ENCODE measurements around the gene SNX20.

DNA sequence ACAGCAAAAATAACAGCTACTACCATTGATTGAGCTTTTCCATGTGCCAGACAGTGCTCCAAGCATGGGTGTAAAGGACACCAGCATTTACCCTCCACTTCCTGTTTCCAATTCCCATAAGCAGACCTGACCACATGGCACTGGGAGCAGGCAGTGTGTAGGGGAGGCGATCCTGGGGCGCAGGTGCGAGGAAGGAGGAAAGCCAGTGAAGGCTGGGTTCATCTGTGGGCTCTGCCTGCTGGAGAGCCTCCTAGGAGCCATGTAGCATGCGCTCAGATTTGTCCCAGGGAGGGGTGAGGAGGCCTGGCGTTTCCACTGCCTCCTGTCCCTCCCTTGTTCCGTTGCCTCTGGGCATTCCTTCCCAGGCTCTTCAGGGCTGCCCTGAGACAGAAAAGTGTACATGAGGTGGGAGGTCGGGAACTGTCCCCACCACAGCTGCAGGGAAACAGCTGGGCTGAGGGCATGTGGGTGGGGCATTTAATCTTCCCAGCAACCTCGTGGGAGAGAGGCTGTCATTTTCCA lies 56.6 kb downstream of the SNX20 start:
- no peak for TF ChIP-seq RAD21 (IDR thresholded peaks at IDR 0.05; ENCODE audit: low read length)
- TF ChIP-seq, protein P1, sequence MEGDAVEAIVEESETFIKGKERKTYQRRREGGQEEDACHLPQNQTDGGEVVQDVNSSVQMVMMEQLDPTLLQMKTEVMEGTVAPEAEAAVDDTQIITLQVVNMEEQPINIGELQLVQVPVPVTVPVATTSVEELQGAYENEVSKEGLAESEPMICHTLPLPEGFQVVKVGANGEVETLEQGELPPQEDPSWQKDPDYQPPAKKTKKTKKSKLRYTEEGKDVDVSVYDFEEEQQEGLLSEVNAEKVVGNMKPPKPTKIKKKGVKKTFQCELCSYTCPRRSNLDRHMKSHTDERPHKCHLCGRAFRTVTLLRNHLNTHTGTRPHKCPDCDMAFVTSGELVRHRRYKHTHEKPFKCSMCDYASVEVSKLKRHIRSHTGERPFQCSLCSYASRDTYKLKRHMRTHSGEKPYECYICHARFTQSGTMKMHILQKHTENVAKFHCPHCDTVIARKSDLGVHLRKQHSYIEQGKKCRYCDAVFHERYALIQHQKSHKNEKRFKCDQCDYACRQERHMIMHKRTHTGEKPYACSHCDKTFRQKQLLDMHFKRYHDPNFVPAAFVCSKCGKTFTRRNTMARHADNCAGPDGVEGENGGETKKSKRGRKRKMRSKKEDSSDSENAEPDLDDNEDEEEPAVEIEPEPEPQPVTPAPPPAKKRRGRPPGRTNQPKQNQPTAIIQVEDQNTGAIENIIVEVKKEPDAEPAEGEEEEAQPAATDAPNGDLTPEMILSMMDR (conservative IDR thresholded peaks at IDR 0.05; ENCODE audit: low read depth, low read length) = no peak
- no peak for TF ChIP-seq POLR2A (IDR thresholded peaks at IDR 0.05; ENCODE audit: low read depth, low read length)
- TF ChIP-seq, protein P2, sequence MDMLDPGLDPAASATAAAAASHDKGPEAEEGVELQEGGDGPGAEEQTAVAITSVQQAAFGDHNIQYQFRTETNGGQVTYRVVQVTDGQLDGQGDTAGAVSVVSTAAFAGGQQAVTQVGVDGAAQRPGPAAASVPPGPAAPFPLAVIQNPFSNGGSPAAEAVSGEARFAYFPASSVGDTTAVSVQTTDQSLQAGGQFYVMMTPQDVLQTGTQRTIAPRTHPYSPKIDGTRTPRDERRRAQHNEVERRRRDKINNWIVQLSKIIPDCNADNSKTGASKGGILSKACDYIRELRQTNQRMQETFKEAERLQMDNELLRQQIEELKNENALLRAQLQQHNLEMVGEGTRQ (IDR thresholded peaks at IDR 0.05; ENCODE audit: low read depth, low read length) = no peak
- TF ChIP-seq CEBPB (IDR thresholded peaks at IDR 0.05; ENCODE audit: low read depth, low read length) = no peak
- TF ChIP-seq RFX5 (IDR thresholded peaks at IDR 0.05; ENCODE audit: low read depth, low read length) = no peak
- TF ChIP-seq CHD1 (IDR thresholded peaks at IDR 0.05; ENCODE audit: low read depth, low read length) = no peak
- TF ChIP-seq SMC3 (IDR thresholded peaks at IDR 0.05; ENCODE audit: low read depth, low read length) = no peak

Measured in IMR-90 (cell line).